Measurements from ENCODE around the gene RP2.

The RP2 gene

GRCh38 chrX:46849933-46850332, 13.1 kb downstream of the RP2 start:
- no peak for DNase-seq

- DNase-seq: no peak
These were observed 13.9 kb downstream of the RP2 start for GRCh38 chrX:46850771-46851170.

- no peak for DNase-seq
These were observed 19.6 kb downstream of the RP2 start for GRCh38 chrX:46856483-46856882.

GRCh38 chrX:46860557-46860956, 23.7 kb downstream of the RP2 start:
- DNase-seq: no peak

GRCh38 chrX:46863072-46863471, 26.2 kb downstream of the RP2 start:
- DNase-seq: no peak

- no peak for DNase-seq
These were observed 27.8 kb downstream of the RP2 start for GRCh38 chrX:46864606-46865005.

- no peak for DNase-seq
These were observed 28.4 kb downstream of the RP2 start for GRCh38 chrX:46865281-46865680.

- DNase-seq: no peak
These were observed 29.9 kb downstream of the RP2 start for GRCh38 chrX:46866726-46867125.

- no peak for DNase-seq
These were observed 36.9 kb downstream of the RP2 start for GRCh38 chrX:46873746-46874145.

- no peak for DNase-seq
These were observed 40.1 kb downstream of the RP2 start for GRCh38 chrX:46876901-46877300.

GRCh38 chrX:46882266-46882665, 45.4 kb downstream of the RP2 start:
- no peak for DNase-seq

GRCh38 chrX:46884799-46885198, 48.0 kb downstream of the RP2 start:
- no peak for DNase-seq

GRCh38 chrX:46898207-46898606, 61.4 kb downstream of the RP2 start:
- no peak for DNase-seq

GRCh38 chrX:46903458-46904242, 66.8 kb downstream of the RP2 start:
- peak; percentile 75 for DNase-seq

- DNase-seq: no peak
These were observed 67.8 kb downstream of the RP2 start for GRCh38 chrX:46904626-46905025.

- DNase-seq: no peak
These were observed 73.6 kb downstream of the RP2 start for GRCh38 chrX:46910415-46910814.

- peak; percentile 41 for DNase-seq
These were observed 75.3 kb downstream of the RP2 start, which contains the start of gene JADE3 for GRCh38 chrX:46912098-46912602. TSS of gene JADE3 (plus strand) at chrX:46912421. CDS start at chrX:46984895, 72,474 bp downstream.

- peak; percentile 44 for DNase-seq
These were observed 76.0 kb downstream of the RP2 start for GRCh38 chrX:46912603-46913491.

- DNase-seq: no peak
These were observed 76.8 kb downstream of the RP2 start for GRCh38 chrX:46913667-46914066.

GRCh38 chrX:46916273-46916672, 79.4 kb downstream of the RP2 start:
- DNase-seq: no peak

- DNase-seq: no peak
These were observed 80.8 kb downstream of the RP2 start for GRCh38 chrX:46917622-46918021.

GRCh38 chrX:46918434-46918833, 81.6 kb downstream of the RP2 start:
- DNase-seq: no peak

- DNase-seq: no peak
These were observed 83.4 kb downstream of the RP2 start for GRCh38 chrX:46920235-46920634.

GRCh38 chrX:46922611-46923010, 85.8 kb downstream of the RP2 start:
- DNase-seq: no peak
